HG03060 (cell line): Measurements from ENCODE around the gene NOLC1.
A peak's percentile ranks its signal among the peaks of the same experiment; 100 is the strongest.

Experiments
- ATAC-seq: cut with Tn5 transposase; IDR thresholded peaks from one replicate; pipeline ENCODE4 v1.9.1; 2021; ENCODE audit warnings: low read depth, moderate number of reproducible peaks; ENCODE audit not compliant: unreplicated experiment

Gene NOLC1

GRCh38 chr10:102121739-102122372 is 30.3 kb upstream of the NOLC1 start:
- no peak for ATAC-seq

- no peak for ATAC-seq
These were observed 29.7 kb upstream of the NOLC1 start for GRCh38 chr10:102122450-102122849.

- ATAC-seq = no peak
These were observed 29.0 kb upstream of the NOLC1 start for GRCh38 chr10:102123223-102123622.

DNA sequence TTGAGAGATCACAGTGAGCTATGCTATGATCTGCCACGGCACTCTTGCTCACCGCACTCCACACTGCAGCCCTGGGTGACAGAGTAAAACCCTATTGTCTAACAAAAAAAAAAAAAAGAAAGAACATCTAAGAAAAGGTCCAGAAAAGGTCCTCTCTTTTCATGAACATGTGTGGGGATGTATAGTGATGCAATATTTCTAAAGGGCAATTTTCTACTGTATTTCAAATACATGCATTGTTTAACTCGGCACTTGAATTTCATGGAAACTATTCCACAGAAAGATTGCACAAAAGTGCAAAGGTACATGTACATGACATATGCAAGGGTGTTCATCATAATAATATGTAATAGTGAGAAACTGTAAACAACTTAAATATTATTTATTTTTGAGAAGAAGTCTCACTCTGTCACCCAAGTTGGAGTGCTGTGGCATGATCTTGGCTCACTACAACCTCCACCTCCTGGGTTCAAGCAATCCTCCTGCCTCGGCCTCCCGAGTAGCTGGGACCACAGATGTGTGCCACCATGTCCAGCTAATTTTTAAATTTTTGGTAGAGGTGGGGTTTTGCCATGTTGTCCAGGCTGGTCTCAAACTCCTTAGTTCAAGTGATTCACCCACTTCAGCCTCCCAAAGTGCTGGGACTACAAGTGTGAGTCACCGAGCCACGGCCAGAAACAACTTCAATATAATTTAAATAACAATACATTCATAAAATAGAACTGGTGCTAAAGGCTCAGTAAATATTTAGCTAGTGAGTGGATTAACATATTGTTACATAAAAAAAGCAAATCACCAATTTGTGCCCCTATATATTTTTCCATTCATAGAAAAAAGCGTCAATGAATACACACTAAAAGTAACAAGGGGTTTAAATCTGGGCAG is 20.7 kb upstream of the NOLC1 start:
- ATAC-seq = no peak

DNA sequence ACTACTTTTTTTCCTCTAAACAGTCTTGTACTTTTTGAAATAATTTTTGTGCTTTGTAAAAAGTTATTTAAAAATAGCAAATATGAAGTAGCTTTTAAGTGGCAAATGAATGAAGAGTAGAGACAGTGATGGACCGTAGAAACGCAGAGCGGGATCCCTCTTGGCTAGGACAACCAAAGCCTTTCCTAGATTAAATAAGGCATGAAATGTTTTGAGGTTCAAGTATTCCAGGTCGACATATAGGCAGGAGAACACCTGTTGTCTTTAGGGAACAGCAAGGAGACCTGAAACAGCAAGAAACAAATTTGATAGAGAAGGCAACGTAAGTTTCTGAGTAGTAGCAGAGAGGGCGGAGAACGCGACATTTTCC is 20.0 kb upstream of the NOLC1 start:
- no peak for ATAC-seq

GRCh38 chr10:102132563-102133372 is 19.4 kb upstream of the NOLC1 start, which contains the start of gene PPRC1:
Gene PPRC1, plus strand, starts transcription at chr10:102133040. Its CDS starts 29 bp downstream, at chr10:102133069.
- ATAC-seq = peak; percentile 89

DNA sequence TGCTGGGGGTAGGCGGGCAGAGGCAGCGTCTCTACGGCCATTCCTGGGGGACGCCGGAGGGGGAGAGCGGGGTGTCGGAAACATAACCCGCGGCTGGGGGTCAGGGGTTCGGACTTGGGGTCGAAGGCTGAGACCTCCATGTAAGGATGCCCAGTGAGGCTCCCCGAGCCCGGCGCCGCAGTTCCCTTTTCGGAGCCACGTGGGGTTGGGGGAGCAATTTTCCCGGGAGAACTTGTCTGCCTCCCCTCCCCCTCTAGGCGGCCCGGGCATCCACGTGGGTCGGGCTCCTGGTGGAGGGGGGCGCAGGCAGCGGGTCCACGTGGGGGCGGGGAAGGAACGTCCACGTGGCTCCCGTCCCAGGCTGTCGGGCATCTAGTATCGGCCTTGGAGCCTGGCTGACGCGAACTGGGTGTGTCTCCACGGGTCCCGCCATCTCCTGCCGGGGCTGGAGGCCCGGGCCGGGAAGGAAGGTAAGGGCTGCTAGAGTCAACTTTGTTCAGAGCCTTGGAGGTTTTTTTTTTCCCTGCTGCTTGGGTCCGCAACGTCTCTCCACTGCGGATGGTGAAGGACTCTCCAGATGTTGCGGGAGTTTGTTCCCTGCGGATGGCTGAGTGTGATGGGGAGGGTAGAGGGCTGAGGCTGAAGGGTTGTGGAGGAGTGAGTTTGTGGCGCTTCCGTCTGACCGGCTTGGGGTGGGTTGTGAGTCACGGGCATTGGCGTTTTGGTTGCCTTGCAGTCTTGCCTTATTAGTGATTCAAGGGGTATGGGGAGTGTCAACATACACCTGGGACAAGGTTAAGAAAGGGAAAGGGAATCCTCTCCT is 18.6 kb upstream of the NOLC1 start:
- no peak for ATAC-seq

- ATAC-seq = no peak
These were observed 17.8 kb upstream of the NOLC1 start for GRCh38 chr10:102134416-102134815.

- ATAC-seq = no peak
These were observed 16.1 kb upstream of the NOLC1 start for GRCh38 chr10:102135956-102136526.

- ATAC-seq = no peak
These were observed 12.7 kb upstream of the NOLC1 start for GRCh38 chr10:102139281-102140110.

DNA sequence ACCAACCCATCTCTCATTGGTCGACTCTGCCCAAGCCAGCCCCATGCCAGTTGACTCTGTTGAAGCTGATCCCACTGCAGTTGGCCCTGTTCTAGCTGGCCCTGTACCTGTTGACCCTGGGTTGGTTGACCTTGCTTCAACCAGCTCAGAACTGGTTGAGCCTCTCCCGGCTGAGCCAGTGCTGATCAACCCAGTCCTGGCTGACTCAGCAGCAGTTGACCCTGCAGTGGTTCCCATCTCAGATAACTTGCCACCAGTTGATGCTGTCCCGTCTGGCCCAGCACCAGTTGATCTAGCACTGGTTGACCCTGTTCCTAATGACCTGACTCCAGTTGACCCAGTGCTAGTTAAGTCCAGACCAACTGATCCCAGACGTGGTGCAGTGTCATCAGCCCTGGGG is 12.0 kb upstream of the NOLC1 start:
- no peak for ATAC-seq

DNA sequence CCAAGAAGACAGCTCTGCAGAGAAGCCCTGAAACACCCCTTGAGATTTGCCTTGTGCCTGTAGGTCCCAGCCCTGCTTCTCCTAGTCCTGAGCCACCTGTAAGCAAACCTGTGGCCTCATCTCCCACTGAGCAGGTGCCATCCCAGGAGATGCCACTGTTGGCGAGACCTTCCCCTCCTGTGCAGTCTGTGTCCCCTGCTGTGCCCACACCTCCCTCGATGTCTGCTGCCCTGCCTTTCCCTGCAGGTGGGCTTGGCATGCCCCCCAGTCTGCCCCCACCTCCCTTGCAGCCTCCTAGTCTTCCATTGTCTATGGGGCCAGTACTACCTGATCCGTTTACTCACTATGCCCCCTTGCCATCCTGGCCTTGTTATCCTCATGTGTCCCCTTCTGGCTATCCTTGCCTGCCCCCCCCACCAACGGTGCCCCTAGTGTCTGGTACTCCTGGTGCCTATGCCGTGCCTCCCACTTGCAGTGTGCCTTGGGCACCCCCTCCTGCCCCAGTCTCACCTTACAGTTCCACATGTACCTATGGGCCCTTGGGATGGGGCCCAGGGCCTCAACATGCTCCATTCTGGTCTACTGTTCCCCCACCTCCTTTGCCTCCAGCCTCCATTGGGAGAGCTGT is 11.2 kb upstream of the NOLC1 start:
- ATAC-seq = no peak

DNA sequence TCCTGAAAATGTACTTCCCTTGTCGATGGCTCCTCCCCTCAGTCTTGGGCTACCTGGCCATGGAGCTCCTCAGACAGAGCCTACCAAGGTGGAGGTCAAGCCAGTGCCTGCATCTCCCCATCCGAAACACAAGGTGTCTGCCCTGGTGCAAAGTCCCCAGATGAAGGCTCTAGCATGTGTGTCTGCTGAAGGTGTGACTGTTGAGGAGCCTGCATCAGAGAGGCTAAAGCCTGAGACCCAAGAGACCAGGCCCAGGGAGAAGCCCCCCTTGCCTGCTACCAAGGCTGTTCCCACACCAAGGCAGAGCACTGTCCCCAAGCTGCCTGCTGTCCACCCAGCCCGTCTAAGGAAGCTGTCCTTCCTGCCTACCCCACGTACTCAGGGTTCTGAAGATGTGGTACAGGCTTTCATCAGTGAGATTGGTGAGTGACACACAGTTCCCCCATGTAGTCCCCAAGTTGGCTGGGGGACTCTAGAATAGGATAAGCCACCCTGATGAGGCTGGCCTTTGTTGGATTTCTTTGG is 10.5 kb upstream of the NOLC1 start:
- no peak for ATAC-seq

GRCh38 chr10:102146971-102147428 is 5.2 kb upstream of the NOLC1 start:
- no peak for ATAC-seq

DNA sequence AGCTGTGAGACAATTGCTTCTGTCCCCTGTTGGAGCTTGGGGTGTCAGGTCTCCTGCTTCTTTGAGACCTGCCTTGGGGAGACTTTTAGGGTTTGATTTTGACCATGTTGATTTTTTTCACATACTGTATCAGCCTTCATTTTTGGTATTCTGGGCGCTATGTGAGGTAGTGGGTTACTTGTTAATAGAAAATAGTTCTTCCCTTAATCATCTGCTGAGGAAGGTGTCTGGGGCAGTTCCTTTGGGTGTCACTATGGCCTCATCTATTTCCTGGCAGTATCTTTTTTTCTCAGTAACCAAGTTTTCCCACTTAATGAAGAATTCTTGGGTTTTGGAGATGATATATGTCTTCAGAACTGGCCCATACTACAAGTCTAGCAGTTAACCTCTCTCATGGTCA is 4.6 kb upstream of the NOLC1 start:
- ATAC-seq = no peak

- ATAC-seq = no peak
These were observed 3.9 kb upstream of the NOLC1 start for GRCh38 chr10:102148275-102148674.

DNA sequence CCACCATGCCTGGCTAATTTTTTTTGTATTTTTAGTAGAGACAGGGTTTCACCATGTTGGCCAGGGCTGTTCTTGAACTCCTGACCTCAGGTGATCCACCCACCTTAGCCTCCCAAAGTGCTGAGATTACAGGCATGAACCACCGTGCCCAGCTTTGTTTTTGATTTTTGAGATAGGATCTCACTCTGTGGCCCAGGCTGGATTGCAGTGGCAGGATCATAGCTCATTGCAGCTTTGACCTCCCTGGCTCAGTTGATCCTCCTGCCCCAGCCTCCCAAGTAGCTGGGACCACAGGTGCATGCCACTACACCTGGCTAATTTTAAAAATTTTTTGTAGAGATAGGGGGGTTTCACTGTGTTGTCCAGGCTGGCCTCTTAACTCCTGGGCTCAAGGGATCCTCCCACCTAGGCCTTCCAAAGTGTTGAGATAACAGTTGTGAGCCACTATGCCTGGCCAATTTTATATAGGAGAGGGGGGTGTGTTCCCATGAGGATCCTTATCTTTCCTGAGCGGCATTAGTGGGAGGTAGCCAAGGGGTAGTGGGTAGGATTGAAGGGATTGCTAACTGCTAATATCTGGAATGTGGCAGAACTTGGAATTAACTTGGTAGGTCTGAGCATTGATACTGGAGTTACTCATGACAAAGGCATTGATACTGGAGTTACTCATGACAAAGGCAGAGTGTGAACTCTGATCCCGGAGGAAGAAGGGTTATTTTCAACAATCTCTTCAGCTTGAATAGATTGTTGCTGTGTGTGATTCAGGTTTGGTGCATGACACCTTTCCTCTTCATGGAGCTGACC is 1.0 kb upstream of the NOLC1 start:
- ATAC-seq = no peak

GRCh38 chr10:102152545-102152890 is 329 bp downstream of the NOLC1 start:
- ATAC-seq = no peak
